Measurements from ENCODE around the gene MYO7A.
"Not testable (repeated sequence)": the region's sequence is repeated elsewhere in the genome, so short reads cannot be mapped to it uniquely, and the experiment has no call there.

Gene MYO7A

DNA sequence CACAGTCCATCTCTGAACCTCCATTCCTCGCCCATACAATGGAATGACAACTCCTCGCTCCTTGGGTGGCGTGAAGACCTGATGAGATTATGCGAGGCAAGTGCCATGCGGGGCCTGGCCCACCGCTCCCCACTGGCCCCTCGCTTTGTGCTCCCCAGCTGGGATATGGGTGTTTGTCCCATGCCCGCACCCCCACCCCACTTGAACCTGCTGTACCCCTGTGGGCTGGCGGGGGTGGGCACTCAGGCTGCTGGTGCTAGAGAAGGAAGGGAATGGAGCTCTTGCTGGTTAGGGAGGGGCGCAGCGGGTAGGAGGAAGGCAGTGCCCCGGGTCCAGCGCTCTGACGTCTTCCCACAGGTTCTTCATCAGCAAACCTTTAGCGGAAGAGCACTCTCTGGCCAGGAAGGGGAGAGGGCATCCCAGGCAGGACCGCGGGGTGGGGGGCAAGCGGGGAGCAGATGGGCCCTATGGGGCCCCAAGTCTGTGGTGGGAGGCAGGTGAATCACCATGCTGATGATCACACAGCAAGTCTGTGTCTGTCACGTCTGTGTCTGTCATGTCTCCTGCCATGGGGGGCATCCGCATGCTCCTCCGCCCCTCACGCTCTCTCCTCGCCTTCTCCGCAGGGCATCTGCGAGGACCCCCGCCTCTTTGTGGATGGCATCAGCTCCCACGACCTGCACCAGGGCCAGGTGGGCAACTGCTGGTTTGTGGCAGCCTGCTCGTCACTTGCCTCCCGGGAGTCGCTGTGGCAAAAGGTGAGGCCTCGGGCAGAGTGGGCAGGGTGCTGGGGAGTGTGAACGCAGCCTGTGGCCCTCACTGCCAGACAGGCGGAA, 34.8 kb upstream of the MYO7A start:
- DNase-seq (ENCODE audit: low read depth in 3 of 3, low spot score in 1 of 3): no peak

DNA sequence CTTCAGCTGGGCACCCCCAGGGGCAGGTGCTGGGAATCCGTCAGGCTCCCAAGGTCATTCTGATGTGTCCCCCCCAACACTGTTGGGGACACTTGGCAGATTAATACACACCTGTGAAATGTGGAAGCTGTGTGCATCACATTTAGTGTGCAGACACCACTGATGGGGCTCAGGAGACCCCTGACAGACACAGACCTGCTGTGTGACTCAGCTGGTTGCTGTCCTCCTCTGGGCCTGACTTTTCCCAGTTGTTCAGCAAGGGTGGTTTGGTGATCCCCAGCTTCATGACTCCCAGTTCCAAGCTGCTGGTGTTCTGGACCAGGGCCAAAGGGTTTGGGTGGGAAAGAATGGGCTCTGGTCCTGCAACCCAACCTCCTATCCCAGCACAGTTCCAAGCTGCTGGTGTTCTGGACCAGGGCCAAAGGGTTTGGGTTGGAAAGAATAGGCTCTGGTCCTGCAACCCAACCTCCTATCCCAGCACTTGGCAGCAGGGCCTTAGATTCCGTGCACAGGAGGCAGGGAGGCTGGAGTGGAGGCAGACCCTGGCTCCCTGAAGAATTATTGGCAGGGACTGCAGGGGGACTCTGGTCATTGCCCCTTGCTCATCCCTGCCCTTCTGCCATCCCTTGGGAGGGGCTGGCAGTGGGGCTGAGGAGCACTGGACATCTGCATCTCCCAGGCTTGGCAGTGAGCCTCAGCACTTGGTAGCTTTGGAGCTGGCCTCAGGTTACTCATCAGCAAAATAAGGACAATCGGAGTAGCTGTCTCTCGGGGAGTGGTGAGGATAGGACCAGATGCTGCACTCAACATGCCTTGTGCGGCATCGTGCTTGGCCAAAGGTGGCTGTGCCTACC, 33.8 kb upstream of the MYO7A start:
- no peak for DNase-seq (ENCODE audit: low read depth in 3 of 3, low spot score in 1 of 3)

- DNase-seq (ENCODE audit: low read depth in 3 of 3, low spot score in 1 of 3): no peak
Measured at GRCh38 chr11:77094841-77095365, 33.1 kb upstream of the MYO7A start.

GRCh38 chr11:77095551-77096490, 32.2 kb upstream of the MYO7A start:
- DNase-seq (ENCODE audit: low read depth in 3 of 3, low spot score in 1 of 3): no peak

GRCh38 chr11:77096591-77097019, 31.4 kb upstream of the MYO7A start:
- no peak for DNase-seq (ENCODE audit: low read depth in 3 of 3, low spot score in 1 of 3)

GRCh38 chr11:77097180-77097579, 30.9 kb upstream of the MYO7A start:
- DNase-seq (ENCODE audit: low read depth in 3 of 3, low spot score in 1 of 3): not testable (repeated sequence)

DNA sequence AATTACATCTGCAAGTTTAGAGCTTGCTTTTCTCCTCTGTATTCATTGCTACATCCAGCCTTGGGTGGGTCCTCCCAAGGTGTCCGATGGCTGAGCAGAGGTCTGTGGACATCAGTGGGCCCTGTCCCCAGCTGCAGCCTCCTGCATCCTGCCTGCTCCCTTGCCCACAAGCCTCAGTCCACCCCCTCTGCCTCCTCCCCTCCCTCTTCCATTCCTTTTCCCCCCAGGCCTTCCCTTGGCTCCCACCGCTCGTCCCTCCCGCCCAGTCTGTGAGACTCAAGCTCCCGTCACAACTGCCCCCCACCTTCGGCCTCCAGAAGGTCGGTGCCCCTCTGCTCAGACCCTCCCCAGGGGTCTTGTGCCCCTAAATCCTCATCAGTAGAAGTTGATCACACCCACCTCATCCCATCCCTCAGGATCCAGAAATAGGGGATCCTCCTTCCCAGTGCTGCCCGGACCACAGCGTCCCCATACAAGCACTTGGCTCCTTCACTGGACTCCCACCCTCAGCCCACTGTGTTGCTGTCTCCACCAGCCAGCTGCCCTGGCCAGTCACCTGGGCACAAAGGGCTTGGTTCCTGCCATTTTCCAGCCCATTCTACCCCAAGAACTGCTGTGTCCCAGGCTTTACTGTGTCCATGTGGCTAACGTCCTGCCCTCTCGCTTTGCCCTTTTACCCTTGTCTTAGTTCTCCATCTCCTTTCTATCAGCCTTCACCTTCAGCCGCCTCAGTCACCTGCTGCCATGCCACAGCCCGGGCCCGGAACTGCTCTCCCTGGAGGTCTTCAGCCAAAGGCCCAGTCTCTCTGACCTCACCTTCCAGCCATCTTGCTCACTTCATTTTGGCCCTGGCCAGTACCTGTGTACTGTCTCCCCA, 27.6 kb upstream of the MYO7A start:
- no peak for DNase-seq (ENCODE audit: low read depth in 3 of 3, low spot score in 1 of 3)

DNA sequence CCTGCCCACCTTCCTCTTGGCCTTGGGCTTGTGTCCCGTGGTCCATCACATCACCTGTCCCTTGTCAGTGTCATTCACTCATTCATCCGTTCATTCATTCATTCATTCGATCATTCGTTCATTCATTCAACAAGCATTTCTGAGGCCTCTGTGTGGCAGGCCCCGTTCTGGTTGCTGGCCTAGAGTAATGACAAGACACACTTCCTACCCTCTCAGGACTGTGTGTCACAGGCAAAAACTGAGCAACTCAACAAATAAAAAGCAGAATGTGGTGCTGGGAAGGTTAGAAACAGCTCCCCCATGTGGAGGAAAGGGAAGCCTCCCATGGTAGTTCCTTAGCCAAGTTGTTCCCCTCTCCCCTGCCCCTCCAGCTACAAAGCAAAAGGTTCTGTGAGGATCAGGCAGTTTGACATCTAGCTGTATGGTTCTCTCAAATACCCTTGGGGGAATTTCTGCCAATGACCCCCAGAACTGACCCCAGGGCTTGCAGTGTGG, 27.0 kb upstream of the MYO7A start:
- DNase-seq (ENCODE audit: low read depth in 3 of 3, low spot score in 1 of 3): no peak

- DNase-seq (ENCODE audit: low read depth in 3 of 3, low spot score in 1 of 3): no peak
Measured at GRCh38 chr11:77102246-77103210, 25.5 kb upstream of the MYO7A start, which contains the start of gene OMP. Gene OMP, plus strand, starts transcription at chr11:77102840. Its CDS starts 0 bp downstream, at chr11:77102840.

- no peak for DNase-seq (ENCODE audit: low read depth in 3 of 3, low spot score in 1 of 3)
Measured at GRCh38 chr11:77103319-77103718, 24.7 kb upstream of the MYO7A start.

GRCh38 chr11:77104727-77105126, 23.3 kb upstream of the MYO7A start:
- DNase-seq (ENCODE audit: low read depth in 3 of 3, low spot score in 1 of 3): no peak

DNA sequence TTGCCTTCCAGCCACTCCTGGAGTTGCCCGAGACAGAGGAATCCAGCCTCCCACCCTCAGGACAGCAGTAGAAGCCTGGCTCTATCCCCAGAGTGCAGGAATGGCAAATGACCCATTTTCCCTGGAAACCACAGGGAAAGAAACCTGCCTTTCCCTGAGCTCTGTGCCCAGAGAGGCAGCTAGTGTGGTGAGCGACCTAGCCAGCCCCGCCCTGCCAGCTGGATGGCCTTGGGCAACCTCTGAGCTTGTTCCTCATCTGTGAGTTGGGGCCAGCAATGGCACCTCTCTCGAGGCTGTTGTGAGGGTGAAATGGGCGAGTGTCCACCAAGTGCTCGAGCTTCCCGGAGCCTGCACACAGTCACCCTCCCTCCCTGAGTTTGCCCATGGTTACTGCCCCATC, 21.7 kb upstream of the MYO7A start:
- DNase-seq (ENCODE audit: low read depth in 3 of 3, low spot score in 1 of 3): no peak

GRCh38 chr11:77106759-77107158, 21.3 kb upstream of the MYO7A start:
- DNase-seq (ENCODE audit: low read depth in 3 of 3, low spot score in 1 of 3): no peak

GRCh38 chr11:77107950-77108349, 20.1 kb upstream of the MYO7A start:
- DNase-seq (ENCODE audit: low read depth in 3 of 3, low spot score in 1 of 3): no peak

- DNase-seq (ENCODE audit: low read depth in 3 of 3, low spot score in 1 of 3): no peak
Measured at GRCh38 chr11:77108436-77108835, 19.6 kb upstream of the MYO7A start.

GRCh38 chr11:77109236-77110019, 18.6 kb upstream of the MYO7A start:
- DNase-seq (ENCODE audit: low read depth in 3 of 3, low spot score in 1 of 3): no peak

- DNase-seq (ENCODE audit: low read depth in 3 of 3, low spot score in 1 of 3): no peak
Measured at GRCh38 chr11:77110836-77111235, 17.2 kb upstream of the MYO7A start.

GRCh38 chr11:77111277-77111676, 16.8 kb upstream of the MYO7A start:
- DNase-seq (ENCODE audit: low read depth in 3 of 3, low spot score in 1 of 3): no peak

Data from stimulated activated CD4-positive, alpha-beta T cell treated with anti-CD3 and anti-CD28 coated beads, TNF-alpha, amount 100 ng/mL, for 1 hour (primary cell).